Measurements from ENCODE around the gene FHL1.

FHL1 gene

DNA sequence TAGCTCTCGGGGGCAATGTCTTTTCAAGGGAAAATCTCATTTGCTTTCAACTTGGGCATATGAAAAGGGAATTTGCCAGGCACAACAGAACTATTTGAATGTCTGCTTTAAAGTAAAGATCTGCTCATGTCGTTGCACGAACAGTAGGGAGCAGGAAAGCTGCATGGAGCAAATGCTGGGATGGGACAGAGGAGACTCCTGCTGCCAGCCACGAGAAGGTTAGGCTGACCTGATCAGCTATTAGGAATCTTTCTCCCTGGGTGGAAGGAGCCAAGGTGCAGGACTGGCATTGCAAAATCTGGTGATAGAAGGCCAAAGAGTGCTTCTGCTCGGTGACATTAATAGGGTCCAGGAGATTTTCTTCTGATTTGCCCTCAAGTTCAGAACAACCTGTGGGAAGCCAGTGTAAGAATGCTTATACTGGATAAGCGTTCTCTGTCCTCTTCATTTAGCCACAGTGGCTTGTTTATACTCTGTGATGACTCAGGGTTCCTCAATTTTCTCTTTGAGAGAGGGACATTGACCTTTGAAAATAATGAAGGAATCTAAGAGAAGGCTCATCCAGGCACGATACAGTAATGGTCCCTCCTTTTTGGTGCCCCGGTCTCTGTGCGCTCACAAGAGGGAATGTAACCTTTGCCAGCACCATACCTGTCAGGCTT lies 22.9 kb downstream of the FHL1 start:
- Histone ChIP-seq H3K79me2 (ENCODE audit: insufficient read depth, low read depth) (no peaks in the 10 kb centered on the region), H3K4me2 (no peak overlapping the region), H3K4me1 (ENCODE audit: low read depth, poor library complexity, severe bottlenecking) (no peaks in the 10 kb centered on the region), H3K36me3 (ENCODE audit: insufficient read depth) (no peaks in the 10 kb centered on the region), H3K9ac (no peak overlapping the region), H3K27me3 (ENCODE audit: insufficient read depth, low read depth) (no peaks in the 10 kb centered on the region), H4K20me1 (ENCODE audit: insufficient read depth) (no peaks in the 10 kb centered on the region), H3K27ac (no peak overlapping the region), H3K4me3 (IDR thresholded peaks at IDR 0.05; ENCODE audit: insufficient read depth, low read depth, low read length) (no peak overlapping the region), H2AFZ (ENCODE audit: low read depth) (no peak overlapping the region)
- no peak for TF ChIP-seq CTCF (conservative IDR thresholded peaks at IDR 0.05; ENCODE audit: low read depth, low read length)

DNA sequence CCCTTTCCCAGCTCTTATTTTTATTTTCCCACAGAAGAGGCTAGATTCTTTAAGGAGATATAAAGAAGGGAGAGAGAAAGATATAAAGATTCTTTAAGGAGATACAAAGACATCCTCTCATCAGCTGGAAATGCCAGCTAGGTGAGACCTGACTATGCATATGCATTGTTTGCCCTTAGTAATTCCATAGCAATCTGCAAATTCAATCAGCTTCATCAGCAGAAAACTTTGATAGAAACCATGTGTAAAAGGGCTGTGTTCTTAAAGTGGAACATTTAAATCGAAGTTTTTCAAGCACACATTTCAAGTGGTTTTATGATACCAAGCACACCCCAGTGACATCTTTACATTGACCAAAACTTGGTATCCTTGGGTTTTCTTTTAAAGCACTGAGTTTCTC lies 24.1 kb downstream of the FHL1 start:
- Histone ChIP-seq H3K4me1 (ENCODE audit: low read depth, poor library complexity, severe bottlenecking) (no peaks in the 10 kb centered on the region), H3K27ac (no peak overlapping the region), H3K27me3 (ENCODE audit: insufficient read depth, low read depth) (no peaks in the 10 kb centered on the region), H3K79me2 (ENCODE audit: insufficient read depth, low read depth) (no peaks in the 10 kb centered on the region), H2AFZ (ENCODE audit: low read depth) (no peak overlapping the region), H3K9ac (no peak overlapping the region), H3K4me3 (IDR thresholded peaks at IDR 0.05; ENCODE audit: insufficient read depth, low read depth, low read length) (no peak overlapping the region), H4K20me1 (ENCODE audit: insufficient read depth) (no peaks in the 10 kb centered on the region), H3K36me3 (ENCODE audit: insufficient read depth) (no peaks in the 10 kb centered on the region), H3K4me2 (no peak overlapping the region)
- no peak for TF ChIP-seq CTCF (conservative IDR thresholded peaks at IDR 0.05; ENCODE audit: low read depth, low read length)

GRCh38 chrX:136176399-136176825 lies 29.1 kb downstream of the FHL1 start:
- no peak overlapping the region for H3K9ac ChIP-seq
- H3K36me3 ChIP-seq (ENCODE audit: insufficient read depth): no peaks in the 10 kb centered on the region
- H4K20me1 ChIP-seq (ENCODE audit: insufficient read depth): no peaks in the 10 kb centered on the region
- H3K27me3 ChIP-seq (ENCODE audit: insufficient read depth, low read depth): no peaks in the 10 kb centered on the region
- no peak overlapping the region for H3K4me2 ChIP-seq
- no peak for TF ChIP-seq CTCF (conservative IDR thresholded peaks at IDR 0.05; ENCODE audit: low read depth, low read length)
- H3K4me1 ChIP-seq (ENCODE audit: low read depth, poor library complexity, severe bottlenecking): no peaks in the 10 kb centered on the region
- no peak overlapping the region for H2AFZ ChIP-seq (ENCODE audit: low read depth)
- H3K4me3 ChIP-seq (IDR thresholded peaks at IDR 0.05; ENCODE audit: insufficient read depth, low read depth, low read length): no peak overlapping the region
- H3K27ac ChIP-seq: no peak overlapping the region
- no peaks in the 10 kb centered on the region for H3K79me2 ChIP-seq (ENCODE audit: insufficient read depth, low read depth)

GRCh38 chrX:136179133-136179532 lies 31.8 kb downstream of the FHL1 start:
- no peak overlapping the region for H3K4me2 ChIP-seq
- no peak overlapping the region for H3K9ac ChIP-seq
- no peaks in the 10 kb centered on the region for H3K27me3 ChIP-seq (ENCODE audit: insufficient read depth, low read depth)
- H3K36me3 ChIP-seq (ENCODE audit: insufficient read depth): no peaks in the 10 kb centered on the region
- no peak overlapping the region for H3K4me3 ChIP-seq (IDR thresholded peaks at IDR 0.05; ENCODE audit: insufficient read depth, low read depth, low read length)
- TF ChIP-seq CTCF (conservative IDR thresholded peaks at IDR 0.05; ENCODE audit: low read depth, low read length): no peak
- no peak overlapping the region for H3K27ac ChIP-seq
- H3K4me1 ChIP-seq (ENCODE audit: low read depth, poor library complexity, severe bottlenecking): no peaks in the 10 kb centered on the region
- no peaks in the 10 kb centered on the region for H3K79me2 ChIP-seq (ENCODE audit: insufficient read depth, low read depth)
- H2AFZ ChIP-seq (ENCODE audit: low read depth): no peak overlapping the region
- H4K20me1 ChIP-seq (ENCODE audit: insufficient read depth): no peaks in the 10 kb centered on the region
